Left kidney (tissue), 2 donors: Measurements from ENCODE around the gene NEURL2. TPM values are rescaled to one million over a fixed set of nuclear protein-coding genes. Genes with fewer than 3 reads are reported as not detected.
A peak's percentile ranks its signal among the peaks of the same experiment; 100 is the strongest.
"Not testable (repeated sequence)": the region's sequence is repeated elsewhere in the genome, so short reads cannot be mapped to it uniquely, and the experiment has no call there.

ENCODE experiments used
- DNase-seq: peaks from one replicate; pipeline ENCODE4 v3.0.0-alpha.2; 2013
- polyA plus RNA-seq: library from polyadenylated mRNA; unstranded; fragments of 120-200 nt; gene quantifications from one replicate; pipeline ENCODE4 v1.2.1, GENCODE V29; 2013; ENCODE audit not compliant: insufficient read length

The NEURL2 gene
- polyA plus RNA-seq, 1 donor: 7.3 TPM

DNA sequence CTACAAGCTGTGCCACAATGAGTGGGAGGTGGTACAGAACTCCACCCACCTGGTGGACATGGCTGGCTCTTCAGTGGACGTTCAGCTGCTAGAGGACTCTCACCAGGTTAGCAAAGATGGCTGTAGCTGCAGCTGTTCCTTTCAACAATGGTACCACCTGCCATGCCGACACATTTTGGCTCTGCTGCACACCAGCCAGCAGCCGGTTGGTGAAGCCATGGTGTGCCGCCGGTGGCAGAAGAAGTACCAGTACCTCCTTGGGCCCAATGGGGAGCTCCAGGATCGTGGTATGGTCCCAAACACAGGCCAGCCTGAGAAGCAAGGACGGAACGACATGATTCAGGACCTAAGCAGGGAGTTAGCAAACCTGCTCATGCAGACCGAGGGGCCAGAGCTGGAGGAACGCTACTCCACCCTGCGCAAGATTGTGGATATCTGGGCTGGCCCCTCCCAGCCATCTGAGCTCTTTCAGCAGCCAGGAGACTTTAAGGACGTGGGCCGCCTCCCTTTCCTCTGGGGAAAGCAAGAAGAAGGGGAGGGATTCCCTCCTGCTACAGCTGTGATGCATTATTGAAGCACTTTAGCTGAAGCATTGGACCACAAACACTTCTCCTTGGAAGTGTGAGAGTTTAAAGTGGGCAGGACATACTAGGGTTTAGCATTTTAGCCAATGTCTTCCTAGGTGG lies 12.8 kb downstream of the NEURL2 start:
- no peak for DNase-seq

DNA sequence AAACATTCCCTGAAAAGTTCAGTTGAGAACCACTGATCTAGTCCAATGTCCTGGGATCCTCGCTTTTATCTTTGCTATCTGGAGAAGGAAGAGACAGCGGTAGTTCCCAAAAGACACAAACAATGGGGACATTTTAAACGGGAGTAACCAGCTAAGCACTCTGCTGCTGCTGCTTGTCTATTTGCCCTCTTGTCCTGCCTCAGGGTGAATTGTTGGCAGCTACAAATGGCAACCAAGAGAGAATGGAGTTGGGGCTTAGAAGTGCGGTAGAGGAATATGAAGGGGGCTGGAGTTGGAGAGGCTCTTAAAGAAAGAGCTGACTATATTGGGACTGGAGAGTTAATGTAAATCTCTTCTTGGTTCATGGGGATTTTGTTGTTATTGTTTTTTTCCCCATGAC lies 16.4 kb downstream of the NEURL2 start:
- DNase-seq: no peak

DNA sequence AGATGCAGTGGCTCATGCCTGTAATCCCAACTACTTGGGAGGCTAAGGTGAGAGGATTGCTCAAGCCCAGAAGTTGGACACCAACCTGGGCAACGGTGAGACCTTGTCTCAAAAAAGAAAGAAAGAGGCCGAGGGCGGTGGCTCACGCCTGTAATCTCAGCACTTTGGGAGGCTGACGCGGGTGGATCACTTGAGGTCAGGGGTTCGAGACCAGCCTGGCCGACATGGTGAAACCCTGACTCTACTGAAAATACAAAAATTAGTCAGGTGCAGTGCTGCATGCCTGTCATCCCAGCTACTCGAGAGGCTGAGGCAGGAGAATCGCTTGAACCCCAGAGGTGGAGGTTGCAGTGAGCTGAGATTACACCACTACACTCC lies 16.9 kb downstream of the NEURL2 start:
- not testable (repeated sequence) for DNase-seq

DNA sequence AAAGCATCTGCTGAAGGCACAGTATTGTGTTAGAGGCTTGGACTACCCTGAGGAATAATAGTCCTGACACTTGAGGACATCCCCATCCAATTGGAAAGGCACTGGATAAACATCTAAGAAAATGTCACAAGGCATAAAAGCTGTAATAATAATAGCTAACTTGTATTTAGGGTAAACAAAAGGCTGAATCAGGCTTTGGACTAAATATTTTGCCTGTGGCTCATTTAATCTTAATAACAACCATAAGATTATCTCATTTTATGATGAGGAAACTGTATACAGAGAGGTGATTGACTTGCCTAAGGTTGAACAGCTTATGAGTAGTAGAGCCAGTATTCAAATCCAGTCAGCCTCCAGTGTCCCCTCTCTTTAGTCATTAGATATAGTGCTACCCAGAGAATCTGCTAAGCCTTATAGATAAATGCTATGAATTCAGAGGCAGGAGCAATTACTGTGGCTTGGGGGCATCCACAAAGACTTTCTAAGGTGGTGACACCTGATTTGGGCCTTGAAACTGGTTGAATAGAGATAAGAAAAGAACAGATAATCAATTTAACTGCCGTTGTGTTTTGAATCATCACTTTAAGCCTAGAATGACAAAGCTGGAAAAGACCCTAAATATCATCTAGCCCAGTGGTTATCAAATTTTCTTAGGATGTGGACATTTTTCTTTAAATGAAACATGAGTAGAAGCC lies 17.5 kb downstream of the NEURL2 start:
- no peak for DNase-seq

DNA sequence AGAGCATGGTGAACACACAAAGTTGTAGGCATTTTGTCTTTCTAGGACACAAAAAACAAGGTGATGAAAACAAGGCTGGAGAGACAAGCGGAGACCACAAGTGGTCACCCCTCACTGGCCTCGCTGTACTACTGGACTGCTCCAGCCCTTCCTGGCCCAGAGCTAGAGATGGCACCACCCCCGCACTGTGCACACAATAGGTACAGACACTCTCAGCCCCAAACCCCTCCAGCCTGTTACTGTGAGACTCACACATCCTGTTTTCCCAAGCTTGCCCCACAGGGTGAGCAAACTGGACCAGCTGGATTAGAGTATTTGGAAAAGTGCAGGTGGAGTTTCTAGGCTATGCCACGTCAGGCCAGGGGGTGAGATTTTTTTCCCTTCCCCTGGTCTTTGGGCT lies 18.4 kb downstream of the NEURL2 start:
- no peak for DNase-seq

DNA sequence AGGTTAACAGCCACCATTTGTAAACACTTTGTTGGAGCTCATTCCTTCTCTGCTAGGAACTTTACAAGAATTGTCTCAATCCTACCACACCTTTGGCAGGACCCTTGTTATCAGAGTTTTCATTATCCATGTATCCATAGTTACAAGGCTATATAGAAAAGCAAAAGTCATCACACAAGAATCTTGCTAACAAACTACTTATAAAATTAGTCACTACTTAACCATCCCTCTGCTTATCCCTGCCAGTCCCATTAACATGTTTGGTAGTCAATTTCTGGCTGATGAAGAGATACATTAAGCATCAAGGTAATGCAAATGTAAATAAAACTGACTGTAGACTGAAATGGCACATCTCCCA lies 23.2 kb downstream of the NEURL2 start:
- no peak for DNase-seq

DNA sequence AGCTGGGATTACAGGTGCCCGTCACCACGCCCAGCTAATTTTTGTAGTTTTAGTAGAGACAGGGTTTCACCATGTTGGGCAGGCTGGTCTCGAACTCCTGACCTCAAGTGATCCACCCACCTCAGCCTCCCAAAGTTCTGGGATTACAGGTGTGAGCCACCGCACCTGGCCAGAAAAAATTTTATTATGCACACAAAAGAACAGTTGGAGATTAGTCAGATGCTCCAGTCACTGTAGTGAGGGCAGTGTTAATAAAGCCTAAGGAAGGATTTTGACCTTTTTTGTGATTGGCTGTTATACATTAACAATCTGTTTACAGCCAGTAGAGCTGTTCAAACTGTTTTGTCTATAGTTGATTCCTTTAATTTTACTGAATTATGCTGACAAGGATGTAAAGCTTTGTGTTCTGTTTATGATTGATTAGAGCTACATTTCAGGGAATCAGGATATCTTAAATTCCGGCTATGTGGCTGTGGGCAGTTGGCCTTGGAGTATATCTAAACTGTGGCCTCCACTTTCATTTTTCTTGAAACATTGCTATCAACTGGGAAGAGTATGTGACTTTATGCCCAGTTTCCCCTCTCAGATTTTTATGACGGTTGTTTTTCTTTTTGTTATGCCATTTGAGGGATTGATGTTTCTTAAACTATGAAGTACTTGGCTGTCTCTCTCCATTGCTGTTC lies 23.7 kb downstream of the NEURL2 start:
- DNase-seq: no peak

DNA sequence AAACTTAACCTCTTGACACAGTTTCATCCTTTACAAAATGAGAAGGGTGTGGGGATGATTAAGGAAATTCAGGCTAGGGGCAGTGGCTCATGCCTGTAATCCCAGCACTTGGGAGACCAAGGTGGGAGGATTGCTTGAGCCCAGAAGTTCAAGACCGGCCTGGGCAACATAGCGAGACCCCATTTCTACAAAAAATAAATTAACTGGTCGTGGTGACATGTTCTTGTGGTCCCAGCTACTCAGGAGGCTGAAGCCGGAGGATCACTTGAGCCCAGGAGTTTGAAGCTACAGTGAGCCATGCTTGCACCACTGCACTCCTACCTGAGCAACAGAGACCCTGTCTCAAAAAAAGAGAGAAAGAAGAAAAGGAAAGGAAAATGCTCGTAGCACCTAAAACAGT lies 24.6 kb downstream of the NEURL2 start:
- DNase-seq: no peak

DNA sequence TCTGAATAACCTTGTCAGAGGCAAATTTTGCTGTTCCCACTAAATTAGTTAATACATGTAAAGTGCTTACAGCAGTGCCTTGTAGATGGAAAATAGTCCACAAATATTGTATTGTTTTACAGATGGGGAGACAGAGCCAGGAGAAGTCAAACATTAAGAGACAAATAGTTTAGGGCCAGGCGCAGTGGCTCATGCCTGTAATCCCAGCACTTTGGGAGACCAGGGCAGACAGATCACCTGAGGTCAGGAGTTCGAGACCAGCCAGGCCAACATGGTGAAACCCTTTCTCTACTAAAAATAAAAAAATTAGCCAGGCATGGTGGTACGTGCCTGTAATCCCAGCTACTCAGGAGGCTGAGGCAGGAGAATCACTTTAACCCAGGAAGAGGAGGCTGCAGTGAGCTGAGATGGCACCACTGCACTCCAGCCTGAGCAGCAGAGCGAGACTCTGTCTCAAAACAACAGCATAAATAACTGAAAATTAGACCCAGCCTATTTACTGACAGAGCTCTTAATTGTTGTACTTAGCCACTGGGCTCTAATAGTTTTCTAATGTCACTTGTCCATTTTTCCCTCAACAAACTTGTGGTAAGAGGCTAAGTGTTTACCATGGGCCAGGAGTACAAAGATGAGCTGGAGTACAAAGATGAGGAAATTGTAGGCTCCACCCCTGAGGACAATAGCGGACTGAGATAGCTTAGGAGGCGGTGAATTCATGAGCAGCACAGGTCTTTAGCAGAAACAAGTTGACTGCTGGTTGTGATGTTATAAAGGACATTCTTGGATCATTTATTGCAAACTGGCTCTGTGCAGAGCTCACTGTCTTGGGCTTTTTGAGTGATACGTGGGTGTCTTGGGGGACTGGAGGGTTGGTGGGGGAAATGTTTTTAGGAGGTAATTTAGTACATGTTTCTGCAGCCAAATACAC lies 27.2 kb downstream of the NEURL2 start:
- no peak for DNase-seq

DNA sequence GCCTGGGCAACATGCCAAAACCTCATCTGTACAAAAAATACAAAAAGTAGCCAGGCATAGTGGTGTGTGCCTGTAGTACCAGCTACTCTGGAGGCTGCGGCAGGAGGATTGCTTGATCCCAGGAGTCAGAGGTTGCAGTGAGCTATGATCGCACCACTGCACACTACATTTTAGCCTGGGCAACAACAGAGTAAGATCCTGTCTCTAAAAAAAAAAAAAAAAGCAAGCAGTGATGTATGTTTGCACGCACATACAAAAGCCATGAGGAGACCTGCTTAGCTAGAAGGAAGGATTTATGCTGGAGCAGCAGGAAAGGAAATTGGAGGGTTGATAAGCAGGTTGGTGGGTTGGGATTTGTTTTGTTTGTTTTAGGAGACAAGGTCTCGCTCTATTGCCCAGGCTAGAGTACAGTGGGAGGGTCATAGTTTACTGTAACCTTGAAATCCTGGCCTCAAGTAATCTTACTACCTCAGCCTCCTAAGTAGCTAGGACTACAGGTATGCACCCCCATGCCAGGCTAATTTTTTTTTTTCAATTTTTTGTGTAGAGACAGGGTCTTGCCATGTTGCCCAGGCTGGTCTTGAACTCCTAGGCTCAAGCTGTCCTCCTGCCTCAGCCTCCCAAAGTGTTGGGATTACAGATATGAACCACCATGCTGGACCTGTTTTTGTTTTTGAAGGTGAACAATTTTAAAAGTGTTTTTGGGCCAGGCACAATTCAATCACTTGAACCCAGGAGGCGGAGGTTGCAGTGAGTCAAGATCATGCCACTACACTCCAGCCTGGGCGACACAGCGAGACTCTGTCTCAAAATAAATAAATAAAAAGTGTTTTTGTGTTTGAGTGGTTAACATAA lies 29.6 kb downstream of the NEURL2 start:
- DNase-seq: no peak

DNA sequence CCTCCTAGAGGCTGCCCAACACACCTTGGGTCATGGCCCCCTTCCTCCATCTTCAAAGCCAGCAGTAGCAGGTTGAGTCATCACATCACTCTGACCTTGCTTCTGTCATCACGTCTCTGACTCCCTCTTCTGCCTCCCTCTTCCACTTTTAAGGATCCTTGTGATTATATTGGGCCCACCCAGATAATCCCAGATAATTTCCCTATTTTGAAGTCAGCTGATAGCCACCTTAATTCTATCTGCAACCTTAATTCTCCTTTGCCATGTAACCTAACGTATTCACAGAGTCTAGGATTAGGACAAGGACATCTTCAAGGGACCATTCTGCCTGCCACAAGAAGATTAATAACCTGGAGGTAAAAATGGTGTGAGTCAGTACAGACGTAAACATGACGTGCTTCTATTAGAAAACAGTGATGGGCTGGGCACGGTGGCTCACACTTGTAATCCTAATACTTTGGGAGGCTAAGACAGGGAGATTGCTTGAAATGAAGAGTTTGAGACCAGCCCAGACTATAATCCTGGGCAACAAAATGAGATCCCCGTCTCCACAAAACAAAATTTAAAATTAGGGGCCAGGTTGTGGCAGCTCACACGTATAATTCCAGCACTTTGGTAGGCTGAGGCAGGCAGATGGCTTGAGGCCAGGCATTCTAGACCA lies 30.3 kb downstream of the NEURL2 start:
- DNase-seq: no peak

DNA sequence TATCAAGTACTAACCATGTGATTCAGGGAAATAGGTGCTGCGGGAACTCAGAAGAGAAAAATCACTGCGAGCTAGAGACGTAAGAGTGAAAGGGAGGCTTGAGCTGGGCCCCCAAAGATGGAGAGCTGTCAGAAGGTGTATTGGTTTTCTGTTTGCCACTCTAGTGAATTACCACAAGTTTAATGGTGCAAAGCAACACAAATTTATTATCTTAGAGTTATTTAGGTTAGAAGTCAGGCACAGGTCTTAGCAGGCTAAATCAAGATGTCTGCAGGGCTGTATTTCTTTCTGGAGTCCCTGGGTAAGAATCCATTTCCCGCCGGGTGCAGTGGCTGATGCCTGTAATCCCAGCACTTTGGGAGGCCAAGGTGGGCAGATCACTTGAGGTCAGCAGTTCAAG lies 31.1 kb downstream of the NEURL2 start:
- peak; percentile 46 for DNase-seq

DNA sequence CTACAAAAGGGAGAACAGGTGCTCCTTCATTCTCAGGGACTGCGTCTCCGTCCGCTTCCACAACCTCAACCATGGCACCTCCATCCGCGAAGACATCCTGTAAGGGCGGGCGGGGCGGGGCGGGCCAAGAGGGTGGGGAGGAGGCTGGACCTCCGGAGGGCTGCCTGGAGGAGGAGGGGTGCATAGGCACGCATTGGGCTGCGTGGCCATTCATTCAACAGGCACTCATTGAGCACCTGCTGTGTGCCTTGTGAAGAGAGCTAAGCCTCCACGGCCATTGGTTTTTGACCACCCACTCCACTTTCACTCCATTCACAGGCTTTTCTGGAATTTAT lies 33.2 kb downstream of the NEURL2 start:
- no peak for DNase-seq

DNA sequence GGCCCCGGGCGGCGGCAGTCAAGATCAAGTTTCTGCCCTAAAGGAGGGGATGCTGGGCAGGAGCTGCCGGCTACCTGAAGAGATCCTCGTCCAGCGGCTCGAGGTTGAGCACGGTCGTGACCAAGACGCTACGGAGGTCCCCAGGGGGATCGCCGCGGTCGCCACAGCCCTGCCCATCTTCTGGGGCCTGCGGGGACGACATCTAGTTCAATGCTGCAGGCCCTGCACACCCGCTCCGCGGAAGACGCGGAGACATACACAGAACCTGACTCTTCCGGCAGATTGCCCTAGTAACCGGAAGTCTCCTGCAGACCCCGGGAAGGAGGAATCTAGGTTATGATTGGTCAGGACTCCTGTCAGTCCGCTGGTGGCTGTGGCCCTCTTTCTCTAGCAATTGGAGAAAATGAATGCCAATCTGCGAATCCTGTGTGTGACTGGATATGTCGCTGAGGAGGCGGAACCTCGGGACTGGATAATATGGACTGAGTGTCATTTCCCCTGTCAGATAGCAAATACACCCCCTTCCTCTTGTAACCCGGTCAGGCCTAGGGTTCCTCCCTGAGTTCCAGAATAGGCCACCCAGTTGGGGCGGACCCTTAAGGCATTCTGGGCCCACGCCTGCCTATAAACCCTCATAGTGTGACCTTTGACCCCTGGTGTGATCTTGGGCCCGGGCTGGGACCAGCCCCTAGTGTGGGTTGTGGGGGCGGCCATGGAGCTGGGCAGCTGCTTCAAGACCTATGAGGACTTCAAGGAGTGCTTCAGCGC lies 33.7 kb downstream of the NEURL2 start, which contains the start of the genes ACOT8 and ZSWIM3:
ACOT8 (minus strand) TSS at position 279 of the 768 bp plus-strand sequence; CDS start at position 202, 77 bp downstream.
ZSWIM3 (plus strand) TSS at position 501 of the 768 bp plus-strand sequence; CDS start at position 713, 212 bp downstream.
- peak; percentile 100 for DNase-seq

DNA sequence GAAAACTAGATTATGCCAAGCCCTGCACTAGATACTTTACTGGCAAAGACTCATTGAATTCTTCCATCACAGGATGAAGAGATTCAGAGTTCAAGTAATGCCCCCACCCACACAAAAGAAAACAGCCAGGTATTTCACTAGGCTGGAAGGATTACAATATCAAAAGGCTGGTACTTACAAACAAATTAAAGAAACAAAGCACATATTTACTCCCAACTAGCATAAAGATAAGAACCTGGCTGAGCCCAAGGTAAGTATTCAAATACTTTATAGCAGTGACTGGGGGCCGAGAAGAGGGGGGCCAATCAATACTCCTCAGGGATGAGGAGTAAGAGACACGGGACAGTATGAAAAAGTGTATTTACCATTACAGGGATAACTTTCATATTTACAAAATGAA lies 37.5 kb downstream of the NEURL2 start:
- no peak for DNase-seq

DNA sequence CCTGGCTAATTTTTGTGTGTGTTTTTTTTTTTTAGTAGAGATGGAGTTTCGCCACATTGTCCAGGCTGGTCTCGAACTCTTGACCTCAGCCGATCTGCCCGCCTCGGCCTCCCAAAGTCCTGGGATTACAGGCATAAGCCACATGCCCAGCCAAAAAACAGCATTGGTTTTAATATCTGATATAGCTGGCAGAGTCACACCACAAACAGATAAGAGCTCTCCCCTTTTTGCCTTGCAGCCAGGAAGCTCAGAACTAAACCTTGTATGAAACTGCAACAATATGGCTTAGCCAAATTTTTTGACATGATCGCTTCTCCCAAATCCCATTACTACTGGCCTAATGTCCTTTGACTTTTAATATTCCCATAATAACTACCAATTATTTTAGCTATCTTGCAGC lies 38.7 kb downstream of the NEURL2 start:
- no peak for DNase-seq

DNA sequence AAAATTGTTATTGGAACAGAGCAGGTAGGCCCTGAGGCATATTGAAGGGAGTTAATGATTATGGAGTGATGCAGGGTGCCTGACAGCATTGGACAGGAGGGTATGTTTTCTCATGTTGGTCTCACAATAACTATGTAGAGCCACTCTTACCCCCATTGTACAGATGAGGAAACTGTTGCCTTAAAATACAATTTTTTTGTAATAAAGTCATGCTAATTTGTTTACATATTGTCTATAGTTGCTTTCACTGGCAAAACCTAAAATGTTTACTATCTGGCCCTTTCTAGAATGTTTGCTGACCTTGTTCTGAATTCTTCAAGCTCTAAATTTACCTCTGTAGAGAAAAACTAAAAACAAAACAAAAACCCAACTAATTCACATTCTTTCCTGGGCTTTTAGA lies 39.5 kb downstream of the NEURL2 start:
- DNase-seq: no peak

DNA sequence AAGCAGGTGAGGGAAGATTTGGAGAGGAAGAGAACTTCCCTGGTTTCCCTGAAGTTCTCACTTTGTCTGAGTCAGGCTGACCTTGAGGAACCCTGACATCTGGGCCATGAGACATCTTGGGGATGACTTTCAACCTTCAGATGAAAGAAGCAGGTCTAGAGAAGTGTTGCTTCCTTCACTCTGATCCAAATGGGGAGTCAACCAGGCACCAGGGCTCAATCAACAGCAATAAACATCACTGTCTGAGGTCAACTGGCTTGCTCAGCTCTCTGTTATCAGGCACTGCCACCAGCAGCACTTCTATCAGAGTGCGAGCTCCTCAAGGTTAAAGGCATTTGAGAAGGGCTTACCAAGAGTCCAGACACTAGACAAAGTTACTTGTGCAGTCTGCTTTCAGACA lies 40.1 kb downstream of the NEURL2 start:
- DNase-seq: no peak

DNA sequence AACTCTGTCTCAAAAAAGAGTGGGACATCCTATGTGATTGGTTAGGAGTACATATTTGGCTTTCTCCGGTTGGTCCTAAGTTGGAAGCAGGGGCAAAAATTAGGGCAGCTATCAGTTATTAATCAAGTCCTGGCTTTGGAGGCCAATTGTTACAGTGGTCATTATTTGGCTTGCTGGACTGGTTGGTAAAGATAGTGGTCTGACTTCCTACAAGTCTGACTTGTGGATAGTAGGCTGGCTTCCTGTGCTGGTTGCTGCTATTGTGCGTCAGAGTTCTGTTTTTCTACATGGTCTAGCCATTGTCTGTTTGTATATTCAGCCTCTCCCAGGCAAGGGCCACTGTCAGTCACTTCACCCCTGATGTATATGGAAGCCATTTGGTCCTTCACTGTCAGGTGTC lies 40.8 kb downstream of the NEURL2 start:
- DNase-seq: no peak

DNA sequence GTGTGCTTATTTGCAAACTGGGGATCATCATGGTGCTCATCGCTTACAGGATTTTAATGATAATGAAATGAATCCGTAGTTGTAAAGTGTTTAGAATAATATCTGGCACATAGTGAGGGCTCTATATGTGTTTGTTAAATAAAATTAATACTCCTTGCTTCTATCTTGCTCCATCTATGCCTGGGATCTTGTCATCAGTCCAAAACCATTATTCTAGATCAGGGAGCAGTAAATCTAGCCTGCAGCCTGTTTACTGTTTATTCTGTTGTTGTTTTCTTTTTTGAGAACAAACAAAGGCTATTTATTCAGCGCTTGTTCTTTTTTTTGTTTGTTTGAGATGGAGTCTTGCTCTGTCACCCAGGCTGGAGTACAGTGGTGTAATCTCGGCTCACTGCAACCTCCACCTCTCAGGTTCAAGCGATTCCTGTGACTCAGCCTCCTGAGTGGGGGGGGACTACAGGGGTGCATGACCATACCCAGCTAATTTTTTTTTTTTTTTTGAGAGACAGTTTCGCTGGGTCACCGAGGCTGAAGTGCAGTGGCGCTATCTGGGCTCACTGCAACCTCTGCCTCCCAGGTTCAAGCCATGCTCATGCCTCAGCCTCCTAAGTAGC lies 41.9 kb downstream of the NEURL2 start:
- DNase-seq: no peak
